GM19238 (cell line): ENCODE data around the gene KIAA0825.

ENCODE experiments used
- DNase-seq: peaks from one replicate; pipeline ENCODE4 v3.0.0; 2011; ENCODE audit warnings: low spot score; ENCODE audit not compliant: insufficient read length

The KIAA0825 gene, protein sequence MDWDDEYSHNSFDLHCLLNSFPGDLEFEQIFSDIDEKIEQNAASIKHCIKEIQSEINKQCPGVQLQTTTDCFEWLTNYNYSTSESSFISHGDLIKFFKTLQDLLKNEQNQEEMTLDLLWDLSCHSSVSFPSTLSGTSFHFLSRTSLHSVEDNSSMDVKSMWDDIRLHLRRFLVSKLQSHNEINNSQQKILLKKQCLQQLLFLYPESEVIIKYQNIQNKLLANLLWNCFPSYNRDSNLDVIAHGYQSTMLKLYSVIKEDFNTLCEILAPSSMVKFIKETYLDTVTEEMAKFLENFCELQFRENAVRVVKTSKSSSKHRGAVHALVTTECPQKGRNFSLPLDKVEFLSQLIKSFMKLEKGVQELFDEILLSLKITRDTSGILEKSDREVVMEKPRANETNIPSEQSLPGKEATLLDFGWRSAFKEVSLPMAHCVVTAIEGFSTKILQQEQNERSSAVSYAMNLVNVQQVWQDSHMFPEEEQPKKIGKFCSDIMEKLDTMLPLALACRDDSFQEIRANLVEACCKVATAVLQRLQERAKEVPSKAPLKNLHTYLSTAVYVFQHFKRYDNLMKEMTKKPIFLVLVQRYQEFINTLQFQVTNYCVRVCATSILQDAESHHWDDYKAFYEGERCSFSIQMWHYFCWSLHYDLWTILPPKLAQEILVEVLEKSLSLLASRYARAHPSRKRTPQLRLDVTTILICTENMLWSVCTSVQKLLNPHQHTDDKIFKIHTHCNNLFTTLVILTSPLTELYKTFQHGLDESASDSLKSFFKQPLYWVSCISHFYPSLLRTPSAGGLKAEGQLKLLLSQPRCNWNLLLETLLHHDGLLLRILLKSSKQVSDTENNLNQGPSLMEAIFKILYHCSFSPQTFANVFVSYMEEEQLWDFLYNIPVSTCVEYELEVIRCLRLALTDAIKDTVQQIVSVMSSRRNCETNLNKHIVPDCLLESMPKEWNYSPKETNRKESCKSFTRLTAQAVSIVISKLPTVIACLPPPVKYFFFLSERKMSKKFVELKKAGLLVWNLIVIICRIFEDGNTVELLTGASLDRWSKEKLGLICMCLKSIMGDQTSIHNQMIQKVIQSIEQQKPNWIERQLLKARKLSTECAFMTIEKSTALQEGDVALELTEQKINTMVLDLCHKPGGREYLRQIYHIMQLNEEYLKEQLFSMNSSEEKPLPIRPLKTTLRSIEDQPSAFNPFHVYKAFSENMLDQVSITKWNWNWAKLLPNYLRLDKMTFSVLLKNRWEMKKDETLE (N-terminal part only)

GRCh38 chr5:94618493-94619328 lies at the start of gene KIAA0825, which contains the start of gene SLF1:
Gene KIAA0825 (minus strand): TSS chr5:94618604. CDS start chr5:94537126, 81,478 bp downstream.
Gene SLF1 (plus strand): TSS chr5:94618669. CDS start chr5:94628811, 10,142 bp downstream.
- peak; percentile 69 for DNase-seq

GRCh38 chr5:94667937-94668336 lies 49.5 kb upstream of the KIAA0825 start:
- DNase-seq: no peak

- DNase-seq: no peak
Measured at GRCh38 chr5:94661086-94661485, 42.7 kb upstream of the KIAA0825 start.

DNA sequence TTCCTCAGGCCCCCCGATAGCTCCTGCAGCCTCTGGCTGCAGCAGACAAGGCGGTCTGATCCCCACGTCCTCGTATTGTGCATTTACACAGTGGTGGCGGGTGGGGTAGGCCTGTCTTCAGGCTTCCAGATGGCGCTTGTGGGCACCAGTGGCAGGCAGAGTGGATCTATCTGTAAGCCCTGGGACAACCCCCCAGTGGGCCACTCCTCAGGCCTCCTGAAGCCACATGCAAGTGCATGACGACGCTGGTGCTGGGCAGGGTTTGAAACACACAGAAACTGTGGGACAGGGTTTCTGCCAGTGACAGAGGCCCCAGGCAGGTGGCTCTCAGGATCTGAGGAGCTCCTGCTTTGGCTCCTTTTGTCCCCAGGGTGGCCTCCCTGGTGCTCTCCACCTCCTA lies 42.1 kb upstream of the KIAA0825 start:
- no peak for DNase-seq

DNA sequence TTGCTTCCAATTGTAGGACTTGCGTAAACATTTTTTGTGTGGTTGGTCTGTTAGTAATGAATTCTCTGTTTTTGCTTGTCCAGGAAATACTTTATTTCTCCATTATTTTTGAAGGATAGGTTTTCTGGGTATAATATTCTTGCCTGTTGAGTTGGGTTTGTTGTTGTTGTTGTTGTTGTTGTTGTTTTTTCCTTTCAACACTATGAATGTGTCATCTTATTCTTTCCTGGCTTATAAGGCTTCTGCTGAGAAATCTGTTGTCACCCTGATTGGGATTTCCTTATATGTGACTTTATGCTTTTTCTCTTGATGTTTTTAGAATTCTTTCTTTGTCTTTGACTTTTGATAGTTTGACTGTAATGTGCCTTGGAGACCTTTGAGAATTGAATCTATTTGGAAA lies 39.9 kb upstream of the KIAA0825 start:
- no peak for DNase-seq

DNA sequence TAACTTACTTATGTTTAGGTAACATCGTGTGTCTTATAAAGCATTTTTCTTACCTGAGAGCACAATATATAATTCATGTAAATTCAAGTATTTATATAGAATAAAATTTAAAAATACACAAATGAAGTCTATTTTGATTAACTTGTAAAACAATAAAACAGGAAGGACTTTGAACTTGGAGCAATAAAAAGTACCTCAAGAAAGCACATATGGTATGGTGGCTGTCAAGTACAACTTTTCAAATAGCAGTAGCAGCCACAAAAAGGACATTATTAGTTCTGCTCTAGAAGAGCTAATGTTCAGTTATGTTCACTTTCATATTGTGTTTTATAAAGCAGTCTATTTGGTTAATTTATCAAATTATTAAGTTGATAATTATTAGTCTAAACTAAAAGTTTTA lies 31.5 kb upstream of the KIAA0825 start:
- DNase-seq: no peak

- no peak for DNase-seq
Measured at GRCh38 chr5:94646758-94647157, 28.4 kb upstream of the KIAA0825 start.

DNA sequence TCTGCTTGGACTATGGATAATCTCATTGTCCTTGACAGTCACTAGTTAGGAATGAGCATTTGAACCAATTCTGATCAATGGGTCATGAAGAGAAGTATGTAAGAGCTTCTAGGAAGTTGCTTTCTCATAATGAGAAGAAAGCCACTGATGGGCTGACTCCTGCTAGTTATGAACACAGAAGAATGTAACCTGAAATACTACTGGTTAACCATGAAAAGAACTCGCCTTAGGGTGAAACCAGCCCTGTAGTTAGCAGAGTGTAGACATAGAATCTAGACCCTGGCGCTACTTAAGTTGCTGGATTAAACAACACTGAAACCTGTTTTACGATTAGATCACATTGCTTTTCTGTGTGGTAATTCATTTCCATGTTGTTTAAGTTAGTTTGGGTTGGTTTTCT lies 26.6 kb upstream of the KIAA0825 start:
- DNase-seq: no peak

DNA sequence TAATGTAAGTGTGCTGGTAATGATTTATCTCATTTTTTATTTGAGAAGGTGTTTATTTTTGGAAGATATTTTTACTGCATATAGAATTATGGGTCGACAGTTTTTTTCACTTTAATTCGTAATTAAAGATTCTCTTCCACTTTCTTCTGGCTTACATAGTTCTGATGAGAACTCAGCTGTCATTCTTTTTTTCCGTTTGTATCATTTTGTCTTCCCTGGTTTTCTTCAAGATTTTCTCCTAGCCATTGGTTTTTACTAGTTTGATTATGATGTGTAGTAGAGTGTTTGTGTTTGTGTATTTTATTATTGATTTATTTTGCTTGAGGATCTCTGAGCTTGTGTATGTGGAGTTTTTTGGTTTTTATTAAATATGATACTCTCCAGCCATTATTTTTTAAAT lies 21.8 kb upstream of the KIAA0825 start:
- no peak for DNase-seq

DNA sequence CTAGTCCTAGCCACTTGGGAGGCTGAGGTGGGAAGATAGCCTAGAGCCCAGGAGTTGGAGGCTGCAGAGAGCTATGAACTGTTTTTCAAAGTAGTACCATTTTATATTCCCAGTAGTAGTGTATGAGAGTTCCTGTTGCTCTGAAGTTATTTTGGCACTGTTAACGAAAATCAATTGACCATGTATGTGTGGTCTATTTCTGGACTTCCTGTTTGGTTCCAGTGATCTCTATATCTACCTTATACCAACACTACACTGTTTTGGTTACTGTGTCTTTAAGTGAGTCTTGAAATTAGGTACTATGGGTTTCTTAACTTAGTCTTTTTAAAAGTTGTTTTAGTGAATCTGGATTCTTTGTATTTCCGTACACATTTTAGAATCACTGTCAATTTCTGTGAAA lies 13.6 kb upstream of the KIAA0825 start:
- no peak for DNase-seq

DNA sequence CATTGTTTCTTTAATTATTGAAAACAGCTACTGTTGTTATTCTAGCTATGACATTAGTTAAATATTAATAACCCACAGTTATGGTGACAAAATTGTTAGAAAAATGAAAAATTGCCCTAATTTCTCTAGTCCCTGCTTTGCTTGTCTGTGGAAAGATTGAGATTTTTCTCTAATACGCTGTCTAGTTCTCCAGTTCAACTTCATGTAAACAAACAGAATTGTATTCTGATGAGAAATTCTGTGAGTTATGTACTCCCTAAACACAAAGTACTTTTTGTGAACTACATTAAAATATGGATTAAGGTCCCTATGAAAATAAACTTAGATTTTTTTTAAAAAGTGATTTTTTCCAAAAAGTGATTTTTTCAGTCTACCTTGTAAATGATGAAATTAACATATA lies 8.8 kb upstream of the KIAA0825 start:
- no peak for DNase-seq

DNA sequence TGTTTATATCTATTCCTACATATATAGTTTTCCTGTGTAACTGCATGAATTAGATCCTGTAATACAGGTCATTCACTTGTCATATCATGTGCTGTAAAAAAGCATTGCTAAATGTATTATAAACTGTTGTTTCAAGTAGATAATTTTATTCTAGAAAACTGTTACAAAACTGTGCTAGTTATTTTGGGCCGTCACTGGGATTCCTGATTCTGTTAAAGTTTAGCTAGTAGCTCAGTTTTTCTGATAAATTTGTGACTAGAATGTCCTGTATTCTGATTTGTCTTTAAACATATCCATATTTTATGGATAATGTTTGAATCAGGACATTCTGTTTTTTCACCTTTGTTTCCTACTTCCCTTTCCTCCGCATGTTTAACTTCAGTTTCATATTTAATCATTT lies 5.5 kb upstream of the KIAA0825 start:
- DNase-seq: no peak

- DNase-seq: no peak
Measured at GRCh38 chr5:94623011-94623410, 4.6 kb upstream of the KIAA0825 start.

DNA sequence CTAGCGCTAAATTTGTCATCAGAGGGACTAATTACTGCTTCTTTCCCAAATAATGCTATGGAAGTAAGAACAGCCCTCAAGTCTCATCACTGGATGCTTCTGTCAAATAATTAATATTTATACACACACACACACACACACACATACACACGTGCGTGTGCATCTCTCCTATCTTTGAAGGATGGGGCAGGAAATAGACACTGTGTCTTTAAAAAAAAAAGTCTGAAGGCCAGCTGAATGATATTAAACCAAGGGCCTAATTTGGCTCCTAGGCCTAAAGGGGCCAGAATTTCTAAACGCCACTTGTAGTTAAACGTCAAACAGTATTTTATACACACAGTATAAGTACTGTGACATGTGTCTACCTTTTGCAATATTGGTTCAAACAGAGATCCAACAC lies 3.4 kb upstream of the KIAA0825 start:
- DNase-seq: no peak

- no peak for DNase-seq
Measured at GRCh38 chr5:94620256-94620655, 1.9 kb upstream of the KIAA0825 start.

GRCh38 chr5:94618029-94618492 lies 343 bp downstream of the KIAA0825 start:
- DNase-seq: no peak

GRCh38 chr5:94615862-94616261 lies 2.5 kb downstream of the KIAA0825 start:
- no peak for DNase-seq

- DNase-seq: no peak
Measured at GRCh38 chr5:94614156-94614805, 4.1 kb downstream of the KIAA0825 start.

- no peak for DNase-seq
Measured at GRCh38 chr5:94613583-94613982, 4.8 kb downstream of the KIAA0825 start.

GRCh38 chr5:94595281-94595840 lies 23.0 kb downstream of the KIAA0825 start:
- DNase-seq: no peak
